Middle frontal gyrus (tissue), 1 donor: ENCODE results near the gene SEMA3F.

Experiments used
- DNase-seq: peaks from one replicate; pipeline ENCODE4 v3.0.0-alpha.2; 2015; ENCODE audit warnings: low spot score; ENCODE audit errors: extremely low spot score

The SEMA3F gene

DNA sequence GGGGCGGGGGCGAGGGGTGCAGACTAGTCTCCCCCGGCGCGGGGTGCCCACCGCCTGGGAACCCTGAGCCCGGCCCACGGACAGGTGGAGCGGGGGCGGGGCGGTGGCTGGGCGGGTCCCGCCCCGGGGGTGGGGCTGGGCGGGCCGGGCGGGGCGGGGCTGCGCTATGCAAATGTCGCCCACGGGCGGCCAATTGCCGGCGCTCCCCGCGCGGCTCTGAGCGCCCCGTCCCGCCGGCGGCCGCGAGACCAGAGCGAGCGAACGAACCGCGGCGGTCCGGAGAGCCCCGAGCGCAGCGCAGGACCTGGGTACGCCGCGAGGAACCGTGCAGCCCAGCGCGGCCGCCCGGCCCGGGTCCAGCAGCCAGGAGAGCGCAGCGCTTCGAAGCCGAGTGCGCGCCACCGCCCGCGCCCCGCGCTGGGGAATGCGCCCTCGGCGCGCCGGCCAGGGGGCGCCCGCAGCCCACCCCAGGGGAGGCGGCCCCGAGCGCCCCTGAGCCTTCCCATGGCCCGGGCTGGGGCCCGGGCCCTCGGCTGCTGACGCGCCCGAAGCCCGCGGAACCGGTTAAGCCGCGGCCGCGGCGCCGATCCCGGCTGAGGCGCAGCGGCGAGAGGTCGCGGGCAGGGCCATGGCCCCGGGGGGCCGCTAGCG, at the start of gene SEMA3F:
Gene SEMA3F, plus strand, starts transcription at position 485 of the 651 bp plus-strand sequence. CDS start 4,299 bp downstream, outside the sequence.
- no peak for DNase-seq

GRCh38 chr3:50111757-50112156, 43.4 kb upstream of the SEMA3F start:
- no peak for DNase-seq

DNA sequence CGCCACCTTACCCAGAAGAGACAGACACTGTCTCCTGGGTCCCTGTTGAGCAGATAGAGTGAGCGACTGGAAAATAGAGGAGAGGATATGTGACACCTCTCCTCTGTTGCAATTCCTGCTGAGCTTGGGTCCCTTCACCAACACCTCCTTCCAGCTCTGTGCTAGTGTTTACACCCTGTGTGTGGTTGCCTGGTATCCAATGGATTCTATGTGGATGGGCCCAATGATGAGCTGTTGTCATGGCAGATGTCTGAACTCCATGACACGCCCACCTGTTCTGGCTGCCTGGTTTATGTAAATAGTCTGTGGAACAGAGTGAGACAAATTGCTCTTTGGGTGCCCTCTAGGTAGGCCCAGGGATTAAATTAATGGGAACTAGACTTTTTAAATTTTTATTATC, 42.7 kb upstream of the SEMA3F start:
- DNase-seq: no peak

- no peak for DNase-seq
Measured at GRCh38 chr3:50117120-50117519, 38.0 kb upstream of the SEMA3F start.

- DNase-seq: no peak
Measured at GRCh38 chr3:50118237-50118636, 36.9 kb upstream of the SEMA3F start.

GRCh38 chr3:50119786-50120185, 35.3 kb upstream of the SEMA3F start:
- no peak for DNase-seq

GRCh38 chr3:50120364-50121071, 34.6 kb upstream of the SEMA3F start:
- DNase-seq: no peak

DNA sequence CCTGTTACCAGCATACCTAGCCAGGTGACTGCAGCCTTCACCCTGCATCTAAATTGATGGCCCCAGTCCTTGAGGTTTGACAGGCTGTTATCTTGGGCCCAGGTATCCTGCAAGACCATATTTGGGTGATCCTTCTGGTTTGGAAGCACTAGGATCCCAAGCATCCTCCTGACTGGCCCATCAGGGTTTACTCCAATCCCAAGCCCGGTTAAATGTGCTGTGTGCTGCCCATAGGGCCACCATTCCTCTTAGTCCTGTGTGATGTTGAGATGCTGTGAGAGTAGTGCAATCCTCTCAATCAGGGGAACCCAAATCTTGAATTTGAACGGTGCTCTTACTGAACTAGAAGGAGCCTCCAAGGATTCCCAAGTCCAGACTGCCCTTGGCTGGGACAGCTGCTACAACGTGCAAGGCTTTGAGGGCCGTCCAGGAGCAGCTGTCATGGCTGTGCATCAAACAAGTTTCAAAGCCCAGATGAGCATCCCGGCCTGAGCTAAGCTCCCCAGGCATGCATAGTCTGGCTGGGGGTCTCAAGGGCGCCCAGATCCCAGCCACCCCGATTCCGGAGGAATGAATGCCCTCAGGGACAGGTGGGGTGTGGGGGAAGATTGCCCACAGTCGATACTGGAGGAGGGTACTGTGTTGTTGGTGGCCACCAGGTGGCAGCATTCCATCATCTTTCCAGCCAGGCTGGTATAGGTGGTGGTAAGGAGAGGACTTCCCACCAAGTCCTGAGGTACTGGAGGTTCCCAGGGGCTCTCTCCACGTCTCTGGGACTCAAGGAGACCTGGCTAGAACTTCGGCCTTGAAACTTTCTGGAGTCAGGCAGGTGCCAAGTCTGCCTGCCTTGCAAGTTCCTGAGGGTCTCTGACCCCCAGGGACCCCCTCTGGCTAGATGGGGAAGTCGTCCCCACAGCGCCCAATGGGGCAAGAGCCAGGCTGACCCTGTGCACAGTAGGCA, 33.8 kb upstream of the SEMA3F start:
- peak; percentile 51 for DNase-seq

- no peak for DNase-seq
Measured at GRCh38 chr3:50122071-50122470, 33.1 kb upstream of the SEMA3F start.

DNA sequence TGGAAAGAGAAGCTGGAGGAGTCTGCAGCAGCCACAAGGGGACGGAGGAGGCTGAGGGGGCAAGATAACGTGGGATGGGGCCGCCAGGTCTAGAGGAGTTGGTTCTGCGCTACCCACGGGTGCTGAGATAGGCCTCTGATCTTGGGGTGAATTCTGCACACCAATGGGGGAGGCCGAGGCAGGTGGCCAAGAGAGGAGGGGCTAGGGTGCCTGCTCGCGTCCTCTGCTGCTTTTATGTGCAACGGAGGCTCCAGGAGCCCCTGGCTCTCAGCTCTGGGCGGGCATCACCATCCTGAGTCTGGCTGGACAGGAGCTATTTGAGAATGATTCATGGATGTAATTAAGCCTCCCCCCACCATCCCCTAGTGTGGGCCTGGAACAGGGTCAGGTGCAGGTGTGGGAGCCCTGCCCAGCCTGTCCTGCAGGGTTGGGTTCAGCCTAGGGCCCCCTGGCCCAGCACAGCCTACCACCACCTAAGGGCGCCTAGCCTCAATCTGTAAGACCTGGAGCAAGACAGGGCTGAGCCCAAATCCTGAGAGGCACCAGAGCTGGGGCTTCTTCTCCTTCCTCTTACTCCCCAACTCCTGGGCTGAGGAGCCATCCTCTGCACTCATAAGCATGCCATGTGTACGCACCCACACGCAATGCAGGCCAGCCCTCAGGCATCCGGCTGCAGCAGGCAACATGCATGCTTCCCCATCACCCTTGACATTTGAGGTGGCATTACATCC, 32.3 kb upstream of the SEMA3F start:
- no peak for DNase-seq

GRCh38 chr3:50123394-50124051, 31.6 kb upstream of the SEMA3F start:
- no peak for DNase-seq

DNA sequence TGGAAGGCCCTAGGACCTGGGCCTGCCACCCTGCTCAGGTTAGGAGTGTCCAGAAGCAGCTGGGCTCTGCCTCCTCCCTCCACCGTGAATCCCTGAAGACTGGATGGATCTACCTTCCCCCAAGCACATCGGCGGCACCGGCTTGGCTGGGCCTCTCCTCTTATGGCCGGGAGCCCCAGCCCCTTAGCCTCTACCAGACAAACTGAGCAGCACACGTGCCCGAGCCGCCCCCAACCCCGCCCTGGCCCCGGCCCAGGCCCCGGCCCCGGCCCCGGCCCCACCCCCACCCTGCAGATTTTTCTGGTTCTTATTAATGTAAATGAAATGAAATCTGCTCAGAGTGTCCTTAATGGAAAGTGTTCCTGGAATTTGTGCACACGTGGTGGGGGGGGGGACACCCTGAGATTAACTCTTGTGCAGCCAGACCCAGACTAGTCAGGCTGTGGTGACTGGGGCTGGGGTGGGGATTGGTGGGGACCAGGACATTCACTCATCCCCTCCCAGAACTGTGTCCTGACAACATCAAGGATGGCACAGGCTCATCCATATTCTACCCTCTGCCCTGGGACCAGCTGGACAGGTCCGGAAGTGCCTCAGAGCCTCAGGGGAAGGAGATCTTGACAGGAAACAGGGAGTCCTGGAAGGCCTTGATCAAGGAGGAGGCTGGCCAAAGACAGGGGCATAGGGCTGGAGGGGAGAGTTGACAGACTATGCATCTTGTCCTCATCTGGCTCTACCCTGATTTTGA, 30.9 kb upstream of the SEMA3F start:
- DNase-seq: no peak

DNA sequence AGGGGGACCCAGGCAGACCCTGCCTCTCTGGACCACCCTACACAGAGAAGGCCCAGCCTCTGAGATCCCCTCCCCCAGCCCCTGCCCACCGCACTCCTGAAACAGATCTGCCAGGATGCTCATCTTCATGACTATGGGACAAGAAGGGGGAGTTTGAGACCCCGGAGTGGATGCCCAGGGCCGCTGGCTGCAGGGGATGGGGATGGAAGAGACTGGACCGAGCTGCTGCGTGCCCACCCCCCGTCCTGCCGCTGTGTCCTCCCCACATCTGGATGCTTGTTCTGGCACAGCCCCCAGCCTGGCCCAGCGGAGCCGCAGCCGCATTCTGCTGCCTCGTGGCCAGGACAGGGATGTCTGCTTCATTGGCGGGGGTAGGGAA, 30.3 kb upstream of the SEMA3F start:
- DNase-seq: no peak

GRCh38 chr3:50125541-50126286, 29.4 kb upstream of the SEMA3F start:
- DNase-seq: no peak

- no peak for DNase-seq
Measured at GRCh38 chr3:50126287-50127211, 28.6 kb upstream of the SEMA3F start.

- no peak for DNase-seq
Measured at GRCh38 chr3:50127251-50127691, 27.9 kb upstream of the SEMA3F start.

- DNase-seq: no peak
Measured at GRCh38 chr3:50128001-50128400, 27.1 kb upstream of the SEMA3F start.

GRCh38 chr3:50130436-50130835, 24.7 kb upstream of the SEMA3F start:
- DNase-seq: no peak
